Activated T-cell treated with anti-CD3 and anti-CD28 coated beads for 4 hours (primary cell): ENCODE measurements around the gene TCTN2.
A peak's percentile ranks its signal among the peaks of the same experiment; 100 is the strongest.

Experiments
- DNase-seq: peaks from one replicate; pipeline ENCODE4 v3.0.0-alpha.2; 2020

Gene TCTN2

DNA sequence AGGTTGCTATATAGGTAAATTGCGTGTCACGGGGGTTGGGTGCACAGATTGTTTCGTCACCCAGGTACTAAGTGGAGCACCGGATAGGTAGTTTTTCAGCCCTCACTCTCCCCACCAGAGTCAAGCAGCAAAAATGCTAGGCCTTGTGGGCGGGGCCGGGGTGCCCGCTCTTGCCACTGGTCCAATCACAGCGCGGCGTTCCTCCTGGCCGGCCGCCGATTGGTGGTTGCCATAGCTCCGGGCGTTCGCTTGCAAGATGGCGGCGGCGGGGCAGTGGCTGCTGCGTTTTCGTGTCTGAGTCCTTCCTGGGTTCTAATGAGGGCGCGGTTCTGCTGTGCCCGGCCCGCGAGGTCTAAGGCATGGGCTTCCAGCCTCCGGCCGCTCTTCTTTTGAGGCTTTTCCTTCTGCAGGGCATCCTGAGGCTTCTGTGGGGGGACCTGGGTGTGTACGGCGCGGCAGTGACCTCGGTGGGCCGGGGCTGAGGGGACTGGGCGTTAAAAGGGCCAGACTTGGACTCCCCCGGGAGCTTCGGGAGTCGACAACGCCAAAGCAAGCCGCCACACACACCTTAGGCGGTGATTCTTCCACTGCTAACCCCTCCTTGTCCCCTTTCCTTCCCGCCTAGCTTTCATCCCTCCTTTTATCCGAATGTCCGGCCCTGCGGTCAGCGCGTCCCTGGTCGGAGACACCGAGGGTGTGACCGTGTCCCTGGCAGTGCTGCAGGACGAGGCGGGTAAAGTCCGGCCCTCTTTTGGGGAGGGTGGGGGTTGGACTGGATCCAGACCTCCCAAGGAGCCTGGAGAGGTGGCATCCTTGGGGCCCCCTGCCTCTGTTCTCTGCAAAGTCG is at the start of gene TCTN2:
TSS of gene TCTN2 (plus strand) at position 232 of the 847 bp plus-strand sequence. CDS start at position 360, 128 bp downstream.
- peak; percentile 90 for DNase-seq

DNA sequence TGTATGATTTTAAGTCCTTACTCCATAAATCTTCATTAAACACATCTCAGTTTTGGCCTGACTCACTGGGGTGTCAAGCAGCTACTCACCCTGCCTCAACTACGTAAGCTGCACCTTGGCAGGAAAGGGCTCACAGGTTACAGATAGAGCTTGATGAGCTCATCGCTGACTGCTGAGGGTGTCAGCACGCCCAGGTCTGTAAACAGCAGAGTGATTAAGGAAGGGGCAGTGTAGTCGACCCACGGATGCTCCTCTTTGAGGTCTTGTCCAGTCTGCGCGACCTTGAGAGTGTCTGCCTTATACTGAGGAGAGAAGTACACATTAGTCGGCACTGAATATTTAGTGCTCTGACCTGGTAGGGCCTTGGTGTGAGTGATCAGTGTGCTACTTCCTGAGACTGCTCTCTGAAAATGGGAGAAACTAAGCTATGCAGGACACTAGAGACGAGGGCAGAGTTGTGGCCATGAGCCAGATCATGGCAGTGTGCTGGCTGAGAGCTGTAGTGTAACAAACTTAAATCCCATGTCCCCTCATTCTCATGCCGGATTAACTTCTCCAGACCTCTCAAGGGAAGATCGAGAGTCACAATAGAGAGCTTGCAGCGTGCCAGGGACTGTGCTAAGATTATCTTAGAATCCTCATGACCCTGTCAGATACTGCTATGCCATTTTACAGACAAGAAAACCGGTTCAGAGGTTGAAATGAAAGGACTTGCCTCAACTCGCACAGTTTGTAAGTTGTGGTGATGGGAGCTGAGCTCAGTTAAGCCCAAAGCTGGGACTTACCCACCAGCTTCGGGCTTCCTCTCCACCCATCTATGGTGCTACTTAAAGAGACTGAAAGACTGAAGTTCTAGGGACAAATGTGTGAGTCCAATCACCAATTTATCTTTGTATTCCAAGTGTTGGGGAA is 49.0 kb upstream of the TCTN2 start:
- no peak for DNase-seq

GRCh38 chr12:123633379-123634141 is 37.4 kb upstream of the TCTN2 start, which contains the start of the genes EIF2B1 and GTF2H3:
Gene EIF2B1 (minus strand): TSS chr12:123633686. CDS start chr12:123633557, 129 bp downstream.
Gene GTF2H3 (plus strand): TSS chr12:123633829. CDS start chr12:123633860, 31 bp downstream.
- DNase-seq: peak; percentile 94

DNA sequence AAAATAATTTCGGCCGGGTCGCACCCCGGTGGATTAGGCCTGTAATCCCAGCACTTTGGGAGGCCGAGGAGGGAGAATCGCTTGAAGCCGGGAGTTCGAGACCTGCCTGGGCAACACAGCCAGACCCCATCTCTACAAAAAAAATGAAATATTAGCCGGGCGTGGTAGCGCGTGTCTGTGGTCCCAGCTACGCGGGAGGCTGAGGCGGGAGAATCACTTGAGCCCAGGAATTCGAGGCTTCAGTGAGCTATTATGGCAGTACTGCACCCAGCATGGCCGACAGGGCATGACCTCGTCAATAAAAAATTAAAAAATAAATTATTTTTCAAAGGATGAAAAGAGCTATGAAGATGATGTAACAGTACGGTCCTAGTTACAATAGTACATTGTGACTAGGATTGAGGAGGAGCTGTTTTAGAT is 36.8 kb upstream of the TCTN2 start:
- no peak for DNase-seq

DNA sequence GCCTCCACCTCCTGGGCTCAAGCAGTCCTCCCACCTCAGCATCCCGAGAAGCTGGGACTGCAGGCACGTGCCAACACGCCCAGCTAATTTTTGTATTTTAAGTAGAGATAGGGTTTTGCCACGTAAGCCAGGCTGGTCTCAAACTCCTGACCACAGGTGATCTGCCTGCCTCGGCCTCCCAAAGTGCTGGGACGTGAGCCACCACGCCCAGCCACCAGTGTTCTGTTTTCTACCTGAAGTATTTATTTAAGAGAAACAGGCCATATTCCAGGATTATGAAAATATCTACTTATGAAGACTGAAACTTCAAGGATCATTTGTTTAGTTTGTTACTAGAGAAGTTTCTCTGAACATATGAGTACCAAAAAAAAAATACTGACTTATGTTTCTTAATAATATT is 27.0 kb upstream of the TCTN2 start:
- no peak for DNase-seq

GRCh38 chr12:123645380-123645779 is 25.5 kb upstream of the TCTN2 start:
- DNase-seq: no peak

GRCh38 chr12:123645878-123646277 is 25.0 kb upstream of the TCTN2 start:
- DNase-seq: no peak

- no peak for DNase-seq
Measured at GRCh38 chr12:123648401-123648800, 22.5 kb upstream of the TCTN2 start.

- no peak for DNase-seq
Measured at GRCh38 chr12:123654129-123654701, 16.7 kb upstream of the TCTN2 start.

- DNase-seq: no peak
Measured at GRCh38 chr12:123655420-123655819, 15.5 kb upstream of the TCTN2 start.

DNA sequence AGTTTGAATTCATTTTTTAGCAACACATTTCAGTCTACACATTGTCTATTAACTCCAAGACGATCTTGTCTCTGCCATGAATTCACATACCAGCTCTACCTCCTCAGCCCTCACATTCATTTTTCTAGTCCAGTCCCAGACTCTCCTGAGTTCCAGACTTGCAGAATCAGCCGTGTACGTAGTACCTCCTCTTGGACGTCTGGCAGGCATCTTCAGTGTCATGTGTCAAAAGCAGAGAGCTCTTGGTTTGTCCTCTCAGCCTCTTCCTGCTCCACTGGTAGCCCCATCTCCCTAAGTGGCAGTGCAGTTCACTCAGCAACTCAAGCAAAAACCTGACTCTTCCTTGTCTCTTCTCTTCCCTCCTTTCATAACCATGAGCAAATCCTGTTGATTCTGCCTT is 14.5 kb upstream of the TCTN2 start:
- DNase-seq: no peak

DNA sequence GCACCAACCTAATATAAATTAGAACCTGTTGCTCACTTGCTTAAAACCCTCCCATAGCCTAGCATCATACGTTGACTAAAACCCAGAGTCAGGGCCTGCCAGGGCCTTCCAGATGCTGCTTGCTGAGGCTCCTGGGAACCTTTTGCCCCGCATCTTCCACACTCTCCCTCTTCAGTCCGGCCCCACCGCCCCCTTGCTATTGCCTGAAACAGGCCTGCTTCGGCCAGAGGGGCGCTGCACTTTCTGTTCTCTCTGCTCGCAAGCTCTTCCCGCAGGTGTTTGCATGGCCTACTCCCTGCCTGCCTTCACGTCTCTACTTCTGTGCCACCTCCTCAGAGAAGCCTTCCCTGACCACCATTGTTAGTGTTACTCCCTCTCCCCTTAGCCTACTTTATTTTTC is 13.7 kb upstream of the TCTN2 start:
- no peak for DNase-seq

DNA sequence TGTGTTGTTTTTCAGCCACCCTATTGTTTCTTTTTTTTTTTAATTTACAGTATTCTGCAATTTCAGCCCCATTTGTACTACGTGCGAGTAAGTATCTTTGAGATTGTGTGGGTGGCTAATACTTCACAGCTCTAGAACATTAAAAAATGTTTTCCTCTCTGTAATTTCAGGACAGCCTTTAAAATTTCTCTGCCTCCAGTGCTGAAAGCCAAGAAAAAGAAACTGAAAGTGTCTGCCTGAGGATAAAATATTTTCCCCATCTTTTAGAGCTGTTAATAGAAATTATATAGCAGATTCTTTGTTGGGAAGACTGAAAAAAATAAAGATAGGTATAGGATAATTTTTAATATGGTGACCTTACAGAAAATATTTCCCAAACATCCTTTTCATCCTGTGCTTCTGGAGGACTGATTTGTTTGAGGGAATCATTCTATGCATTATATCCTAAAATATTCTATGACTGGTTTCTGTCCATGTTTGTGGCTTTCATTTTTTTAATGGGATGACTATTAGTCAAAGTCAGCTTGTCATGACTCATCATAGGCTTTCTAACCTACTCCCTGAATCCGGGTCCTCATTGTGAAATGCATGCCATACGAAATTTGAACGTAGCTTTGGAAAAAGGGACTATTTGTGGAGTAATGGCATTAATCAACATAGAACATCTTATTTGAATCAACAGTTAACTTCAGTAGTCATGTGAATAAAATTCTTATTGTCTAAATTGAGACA is 10.8 kb upstream of the TCTN2 start:
- no peak for DNase-seq

- no peak for DNase-seq
Measured at GRCh38 chr12:123667771-123668170, 3.1 kb upstream of the TCTN2 start.

DNA sequence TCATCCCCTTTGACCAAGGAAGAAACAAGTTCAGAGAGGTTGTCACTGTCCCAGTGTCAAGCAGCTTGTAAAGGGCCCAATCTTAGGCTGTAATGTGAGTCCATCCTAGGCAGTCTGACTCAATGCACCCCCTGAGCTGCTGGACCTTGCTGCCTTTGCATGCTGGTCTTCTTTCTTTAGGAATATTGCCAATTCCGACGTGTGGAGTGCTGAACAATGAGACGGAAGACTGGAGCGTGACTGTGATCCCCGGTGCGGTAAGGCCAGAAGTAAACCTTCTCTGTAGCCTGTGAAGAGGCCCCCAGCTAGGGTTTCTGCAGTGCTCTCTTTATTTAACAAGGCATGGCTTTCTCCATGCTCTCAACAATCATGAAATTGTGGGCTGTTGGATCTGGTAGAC is 963 bp downstream of the TCTN2 start:
- no peak for DNase-seq

- no peak for DNase-seq
Measured at GRCh38 chr12:123675436-123675835, 4.5 kb downstream of the TCTN2 start.

- no peak for DNase-seq
Measured at GRCh38 chr12:123676616-123677320, 5.9 kb downstream of the TCTN2 start.

DNA sequence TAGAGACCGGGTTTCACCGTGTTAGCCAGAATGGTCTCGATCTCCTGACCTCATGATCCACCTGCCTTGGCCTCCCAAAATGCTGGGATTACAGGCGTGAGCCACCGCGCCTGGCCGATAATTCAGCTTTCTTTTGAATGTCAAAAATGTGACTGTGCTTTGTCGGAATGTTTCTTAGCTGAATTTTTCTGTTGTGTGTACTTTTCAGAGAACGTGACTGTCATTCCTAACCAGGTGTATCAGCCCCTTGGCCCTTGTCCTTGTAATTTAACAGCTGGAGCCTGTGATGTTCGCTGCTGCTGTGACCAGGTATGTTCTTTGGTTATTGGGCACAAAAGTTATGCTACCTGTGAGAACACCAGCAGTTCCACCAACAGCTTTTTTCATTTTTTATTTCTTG is 8.1 kb downstream of the TCTN2 start:
- DNase-seq: no peak

- no peak for DNase-seq
Measured at GRCh38 chr12:123681605-123682004, 10.7 kb downstream of the TCTN2 start.

DNA sequence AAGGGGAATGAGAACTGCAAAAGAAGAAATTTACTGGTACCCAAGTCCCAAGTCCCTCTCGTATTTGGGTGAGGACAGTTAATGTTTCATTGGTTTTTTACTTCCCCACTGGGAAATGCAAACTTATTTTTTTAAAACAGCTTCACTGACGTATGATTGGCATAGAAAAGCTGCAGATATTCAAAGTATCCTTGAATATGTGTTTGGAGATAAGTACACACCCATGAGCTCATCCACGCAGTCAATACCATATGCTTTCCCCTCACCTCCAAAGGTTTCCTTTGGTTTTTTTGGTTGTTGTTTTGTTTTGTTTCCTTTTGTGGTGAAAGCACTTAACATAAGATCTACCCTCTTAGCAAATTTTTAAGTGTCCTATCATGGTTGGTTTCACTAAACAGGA is 13.1 kb downstream of the TCTN2 start:
- no peak for DNase-seq

- DNase-seq: no peak
Measured at GRCh38 chr12:123686636-123687190, 15.8 kb downstream of the TCTN2 start.
